LNCaP clone FGC (cell line): ENCODE measurements around the gene NLRP6.
"Not testable (repeated sequence)": the region's sequence is repeated elsewhere in the genome, so short reads cannot be mapped to it uniquely, and the experiment has no call there.

Source experiments
- DNase-seq: peaks from one replicate; pipeline ENCODE4 v3.0.0-alpha.2; 2011; ENCODE audit warnings: low read depth
- H3K4me3 ChIP-seq: 2 replicates; pipeline ENCODE4 v1.5.1; 2011; ENCODE audit warnings: mild to moderate bottlenecking, low read depth, low read length, control low read depth
- TF ChIP-seq, protein P1 (sequence below): IDR thresholded peaks from 2 replicates; pipeline ENCODE4 v1.5.1; 2012; ENCODE audit warnings: mild to moderate bottlenecking; ENCODE audit not compliant: control insufficient read depth, insufficient read depth; ENCODE audit errors: extremely low read depth

Gene NLRP6

DNA sequence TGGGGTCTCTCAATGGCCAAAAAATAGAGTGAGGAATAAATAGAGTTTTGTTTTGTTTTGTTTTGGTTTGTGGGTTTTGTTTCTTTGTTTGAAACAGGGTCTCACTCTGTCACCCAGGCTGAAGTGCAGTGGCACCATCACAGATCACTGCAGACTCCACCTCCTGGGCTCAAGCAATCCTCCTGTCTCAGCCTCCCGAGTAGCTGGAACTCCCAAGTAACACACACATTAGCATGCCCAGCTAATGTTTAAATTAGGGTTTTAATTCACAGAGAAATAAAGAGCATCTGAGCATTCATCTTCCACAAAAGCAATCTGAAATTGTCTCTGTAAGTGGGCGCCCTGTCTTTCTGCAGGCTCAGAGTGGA, 51.7 kb downstream of the NLRP6 start:
- TF ChIP-seq, protein P1, sequence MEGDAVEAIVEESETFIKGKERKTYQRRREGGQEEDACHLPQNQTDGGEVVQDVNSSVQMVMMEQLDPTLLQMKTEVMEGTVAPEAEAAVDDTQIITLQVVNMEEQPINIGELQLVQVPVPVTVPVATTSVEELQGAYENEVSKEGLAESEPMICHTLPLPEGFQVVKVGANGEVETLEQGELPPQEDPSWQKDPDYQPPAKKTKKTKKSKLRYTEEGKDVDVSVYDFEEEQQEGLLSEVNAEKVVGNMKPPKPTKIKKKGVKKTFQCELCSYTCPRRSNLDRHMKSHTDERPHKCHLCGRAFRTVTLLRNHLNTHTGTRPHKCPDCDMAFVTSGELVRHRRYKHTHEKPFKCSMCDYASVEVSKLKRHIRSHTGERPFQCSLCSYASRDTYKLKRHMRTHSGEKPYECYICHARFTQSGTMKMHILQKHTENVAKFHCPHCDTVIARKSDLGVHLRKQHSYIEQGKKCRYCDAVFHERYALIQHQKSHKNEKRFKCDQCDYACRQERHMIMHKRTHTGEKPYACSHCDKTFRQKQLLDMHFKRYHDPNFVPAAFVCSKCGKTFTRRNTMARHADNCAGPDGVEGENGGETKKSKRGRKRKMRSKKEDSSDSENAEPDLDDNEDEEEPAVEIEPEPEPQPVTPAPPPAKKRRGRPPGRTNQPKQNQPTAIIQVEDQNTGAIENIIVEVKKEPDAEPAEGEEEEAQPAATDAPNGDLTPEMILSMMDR, result no peak
- no peak for DNase-seq
- H3K4me3 ChIP-seq, result no peak overlapping the region

DNA sequence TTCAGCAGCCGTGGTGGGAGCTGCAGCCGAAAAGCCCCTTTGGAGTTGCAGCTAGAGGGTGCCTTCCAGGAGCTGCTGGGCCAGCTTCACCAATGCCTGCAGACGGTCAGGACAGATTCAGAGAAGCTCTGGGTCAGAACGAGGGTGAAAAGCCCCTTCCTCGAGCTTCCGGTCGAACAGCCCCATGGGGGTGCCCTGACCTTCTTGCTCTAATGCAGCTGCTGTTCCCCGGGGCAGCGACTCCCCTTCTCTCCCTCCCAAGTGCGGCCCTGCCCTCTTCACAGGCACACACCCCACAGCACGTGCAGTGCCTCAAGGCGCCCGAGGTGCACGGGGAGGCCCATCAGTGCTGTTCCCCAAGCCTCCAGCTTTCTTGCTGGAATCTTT, 52.1 kb downstream of the NLRP6 start:
- TF ChIP-seq, protein P1, result no peak
- H3K4me3 ChIP-seq, result no peak overlapping the region
- DNase-seq, result no peak

DNA sequence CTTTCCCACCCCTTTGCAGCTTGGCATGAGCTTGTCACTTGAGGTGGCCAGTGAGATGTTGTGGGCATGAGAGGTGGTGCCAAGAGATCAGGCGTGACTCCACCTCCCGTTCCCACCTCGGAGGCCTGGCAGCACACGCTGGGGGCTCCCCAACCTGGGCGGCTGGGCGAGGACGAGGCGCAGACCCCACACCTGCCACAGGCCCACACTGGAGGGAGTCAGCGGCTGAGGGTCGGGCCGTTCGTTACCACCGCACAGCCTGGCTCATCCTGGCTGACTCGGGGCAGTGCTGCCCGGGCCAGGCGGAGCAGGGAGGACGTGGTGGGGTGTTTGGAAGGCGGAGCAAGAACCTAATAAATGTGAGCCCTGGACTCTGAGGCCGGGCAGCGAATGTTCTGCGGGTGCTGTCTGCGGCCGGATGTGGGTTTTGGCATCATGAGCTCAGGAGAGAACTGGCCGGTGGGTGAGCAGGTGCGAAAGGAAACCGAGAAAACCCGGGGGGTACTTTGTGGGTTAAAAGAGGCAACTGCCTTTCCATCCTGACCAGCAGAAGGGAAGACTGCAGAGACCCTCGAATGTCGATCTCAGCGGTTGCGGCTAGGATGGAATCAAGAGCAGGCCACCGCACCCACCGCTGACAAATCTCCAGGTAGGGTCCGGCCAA, 52.6 kb downstream of the NLRP6 start:
- TF ChIP-seq, protein P1, result no peak
- H3K4me3 ChIP-seq, result no peak overlapping the region
- no peak for DNase-seq

DNA sequence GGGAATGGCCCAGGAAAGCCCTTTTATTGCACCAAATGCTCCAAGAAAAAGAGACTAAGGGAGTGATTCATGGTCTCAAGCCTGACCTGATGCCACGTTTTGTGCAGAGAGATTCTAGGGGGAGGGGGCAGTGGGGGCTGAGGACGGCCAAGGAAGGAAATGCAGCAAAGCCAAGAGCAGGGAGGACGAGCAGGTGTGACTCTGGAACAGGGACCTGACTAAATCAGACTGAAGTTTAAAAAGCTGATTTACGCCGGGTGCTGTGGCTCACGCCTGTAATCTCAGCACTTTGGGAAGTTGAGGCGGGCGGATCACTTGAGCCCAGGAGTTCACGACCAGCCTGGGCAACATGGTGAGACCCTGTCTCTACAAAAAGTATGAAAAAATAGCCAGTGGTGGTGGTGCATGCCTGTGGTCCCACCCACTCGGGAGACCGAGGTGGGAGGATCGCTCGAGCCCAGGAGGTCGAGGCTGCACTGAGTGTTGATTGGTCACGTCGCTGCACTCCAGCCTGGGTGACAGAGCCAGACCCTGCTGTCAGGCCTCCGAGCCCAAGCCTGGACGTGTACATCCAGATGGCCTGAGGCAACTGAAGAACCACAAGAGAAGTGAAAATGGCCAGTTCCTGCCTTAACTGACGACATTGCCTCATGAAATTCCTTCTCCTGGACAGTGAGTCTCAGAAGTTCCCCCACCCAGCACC, 53.3 kb downstream of the NLRP6 start:
- DNase-seq, result no peak
- TF ChIP-seq, protein P1, result no peak
- no peak overlapping the region for H3K4me3 ChIP-seq

DNA sequence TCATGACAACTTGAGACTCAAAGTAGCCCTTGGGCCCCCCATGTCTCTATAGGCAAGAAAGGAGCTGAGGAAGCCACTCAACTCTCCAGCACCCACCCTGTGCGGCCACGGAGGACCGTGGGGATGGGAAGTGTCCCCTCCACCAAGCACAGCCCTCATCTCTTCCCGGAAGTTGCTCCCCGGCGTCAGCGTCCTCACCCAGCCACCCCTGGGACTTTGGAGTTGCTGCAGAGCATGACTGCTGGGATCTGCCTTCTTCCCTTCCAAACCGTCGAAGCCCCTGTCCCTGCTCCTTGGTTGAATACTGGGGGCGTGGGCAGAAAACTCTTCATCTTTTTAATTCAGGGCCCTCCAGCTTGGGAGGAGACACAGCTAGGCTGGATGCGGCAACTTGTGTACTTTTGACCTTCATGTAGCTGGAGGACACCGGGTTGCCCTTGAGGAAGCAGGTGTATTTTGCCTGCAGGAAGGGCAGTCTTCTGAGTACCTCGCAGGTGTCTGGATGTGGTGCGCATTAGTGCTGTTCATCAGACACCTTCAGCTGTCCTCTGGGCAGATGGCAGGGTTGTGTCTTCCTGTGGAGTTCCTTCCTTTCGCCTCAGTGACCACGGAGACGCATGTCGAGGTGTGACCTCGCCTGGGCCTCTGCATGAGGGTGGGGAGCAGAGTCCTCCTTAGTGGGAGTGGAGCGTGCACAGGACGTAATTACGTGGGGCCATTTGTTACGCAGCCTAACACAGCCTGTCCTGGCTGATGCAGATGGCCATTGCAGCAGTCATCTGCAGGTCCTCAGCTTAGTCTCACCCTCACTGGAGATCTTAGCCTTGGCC, 54.7 kb downstream of the NLRP6 start:
- H3K4me3 ChIP-seq, result no peak overlapping the region
- DNase-seq, result no peak
- TF ChIP-seq, protein P1, result no peak

DNA sequence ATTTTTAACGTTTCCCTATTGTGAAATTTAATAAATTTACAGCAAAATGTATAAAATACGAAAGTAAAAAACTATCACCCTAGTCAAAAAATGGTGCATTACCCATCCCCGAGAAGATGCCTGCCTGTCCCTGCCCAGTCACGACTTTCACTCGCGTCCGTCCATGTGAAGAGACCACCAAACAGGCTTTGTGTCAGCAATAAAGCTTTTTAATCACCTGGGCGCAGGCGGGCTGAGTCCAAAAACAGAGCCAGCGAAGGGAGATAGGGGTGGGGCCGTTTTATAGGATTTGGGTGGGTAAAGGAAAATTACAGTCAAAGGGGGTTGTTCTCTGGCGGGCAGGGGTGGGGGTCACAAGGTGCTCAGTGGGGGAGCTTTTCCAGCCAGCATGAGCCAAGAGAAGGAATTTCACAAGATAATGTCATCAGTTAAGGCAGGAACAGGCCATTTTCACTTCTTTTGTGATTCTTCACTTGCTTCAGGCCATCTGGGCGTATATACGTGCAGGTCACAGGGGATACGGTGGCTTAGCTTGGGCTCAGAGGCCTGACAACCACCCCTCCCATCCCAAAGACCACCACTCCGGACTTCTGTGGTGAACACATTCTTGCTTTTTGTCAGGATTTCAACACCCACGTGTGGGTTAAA, 55.5 kb downstream of the NLRP6 start:
- not testable (repeated sequence) for DNase-seq

DNA sequence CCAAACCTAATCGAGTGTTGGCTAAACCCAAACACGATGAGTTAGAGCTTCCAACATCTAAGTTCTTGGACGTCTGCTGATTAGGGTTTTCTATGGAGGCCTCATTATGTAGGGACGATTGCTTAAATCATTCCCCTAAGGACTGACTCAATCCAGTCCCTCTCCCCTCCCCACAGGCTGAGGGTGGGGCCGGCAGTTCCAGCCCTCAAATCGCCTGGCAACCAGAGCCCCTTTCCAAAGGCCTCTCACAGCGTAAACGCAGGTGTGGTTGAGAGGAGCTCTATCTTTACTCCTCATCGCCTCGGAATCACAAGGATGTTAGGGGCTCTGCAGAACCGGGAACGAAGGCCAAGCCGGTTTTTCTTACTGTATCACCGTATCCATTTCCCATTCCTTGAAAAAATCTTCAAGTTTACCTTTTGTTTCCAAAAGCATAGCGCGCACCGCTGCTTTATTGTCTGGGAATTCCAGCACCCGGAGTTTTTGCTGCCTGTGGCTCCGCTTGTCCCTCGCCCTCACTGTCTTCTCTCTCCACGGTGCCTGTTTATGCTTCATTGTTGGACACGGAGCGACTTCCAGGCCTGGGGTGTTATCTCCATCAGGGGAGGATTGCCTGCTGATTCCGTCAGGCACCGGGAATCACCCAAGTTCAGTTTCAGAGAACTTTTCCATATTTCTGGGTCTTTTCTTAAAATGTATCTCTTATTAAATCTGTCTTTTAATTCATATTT, 56.2 kb downstream of the NLRP6 start:
- DNase-seq, result no peak
- H3K4me3 ChIP-seq, result no peak overlapping the region
- TF ChIP-seq, protein P1, result no peak

More for the DNA sequence above, 55.5 kb downstream of the NLRP6 start:
- not testable (repeated sequence) for H3K4me3 ChIP-seq
